GM21360 (cell line): ENCODE results near the gene CPTP.

Experiments
- ATAC-seq: cut with Tn5 transposase; IDR thresholded peaks from one replicate; pipeline ENCODE4 v1.9.1; 2021; ENCODE audit warnings: mild to moderate bottlenecking, moderate library complexity; ENCODE audit not compliant: unreplicated experiment

CPTP gene

DNA sequence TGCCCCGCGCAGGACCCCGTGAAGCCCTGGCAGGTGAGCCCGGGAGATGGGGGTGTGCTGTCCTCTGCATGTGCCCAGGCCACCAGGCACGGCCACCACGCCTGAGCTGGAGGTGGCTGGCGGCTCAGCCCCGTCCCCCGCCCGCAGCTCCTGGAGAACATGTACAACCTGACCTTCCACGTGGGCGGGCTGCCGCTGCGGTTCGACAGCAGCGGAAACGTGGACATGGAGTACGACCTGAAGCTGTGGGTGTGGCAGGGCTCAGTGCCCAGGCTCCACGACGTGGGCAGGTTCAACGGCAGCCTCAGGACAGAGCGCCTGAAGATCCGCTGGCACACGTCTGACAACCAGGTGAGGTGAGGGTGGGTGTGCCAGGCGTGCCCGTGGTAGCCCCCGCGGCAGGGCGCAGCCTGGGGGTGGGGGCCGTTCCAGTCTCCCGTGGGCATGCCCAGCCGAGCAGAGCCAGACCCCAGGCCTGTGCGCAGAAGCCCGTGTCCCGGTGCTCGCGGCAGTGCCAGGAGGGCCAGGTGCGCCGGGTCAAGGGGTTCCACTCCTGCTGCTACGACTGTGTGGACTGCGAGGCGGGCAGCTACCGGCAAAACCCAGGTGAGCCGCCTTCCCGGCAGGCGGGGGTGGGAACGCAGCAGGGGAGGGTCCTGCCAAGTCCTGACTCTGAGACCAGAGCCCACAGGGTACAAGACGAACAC lies 8.3 kb downstream of the CPTP start:
- no peak for ATAC-seq

DNA sequence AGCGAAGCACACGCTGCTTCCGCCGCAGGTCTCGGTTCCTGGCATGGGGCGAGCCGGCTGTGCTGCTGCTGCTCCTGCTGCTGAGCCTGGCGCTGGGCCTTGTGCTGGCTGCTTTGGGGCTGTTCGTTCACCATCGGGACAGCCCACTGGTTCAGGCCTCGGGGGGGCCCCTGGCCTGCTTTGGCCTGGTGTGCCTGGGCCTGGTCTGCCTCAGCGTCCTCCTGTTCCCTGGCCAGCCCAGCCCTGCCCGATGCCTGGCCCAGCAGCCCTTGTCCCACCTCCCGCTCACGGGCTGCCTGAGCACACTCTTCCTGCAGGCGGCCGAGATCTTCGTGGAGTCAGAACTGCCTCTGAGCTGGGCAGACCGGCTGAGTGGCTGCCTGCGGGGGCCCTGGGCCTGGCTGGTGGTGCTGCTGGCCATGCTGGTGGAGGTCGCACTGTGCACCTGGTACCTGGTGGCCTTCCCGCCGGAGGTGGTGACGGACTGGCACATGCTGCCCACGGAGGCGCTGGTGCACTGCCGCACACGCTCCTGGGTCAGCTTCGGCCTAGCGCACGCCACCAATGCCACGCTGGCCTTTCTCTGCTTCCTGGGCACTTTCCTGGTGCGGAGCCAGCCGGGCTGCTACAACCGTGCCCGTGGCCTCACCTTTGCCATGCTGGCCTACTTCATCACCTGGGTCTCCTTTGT lies 9.1 kb downstream of the CPTP start:
- no peak for ATAC-seq

DNA sequence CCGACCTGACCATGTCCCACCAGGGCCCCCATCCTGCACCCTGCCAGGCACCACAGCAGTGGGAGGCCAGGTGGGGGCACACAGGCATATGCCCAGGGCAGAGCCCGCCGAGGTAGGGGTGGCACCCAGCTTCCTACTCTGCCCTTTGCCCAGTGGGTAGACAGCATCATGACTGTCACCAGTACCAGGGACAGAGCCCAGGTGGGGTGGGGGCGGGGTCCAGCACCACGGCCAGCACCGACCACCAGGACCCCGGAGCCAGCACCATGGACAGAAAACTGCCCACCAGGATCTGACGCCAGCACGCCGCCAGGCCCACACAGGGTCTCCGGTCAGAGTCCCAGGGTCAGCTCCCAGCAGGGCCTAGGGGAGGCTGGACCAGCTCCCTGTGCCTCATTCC lies 10.2 kb downstream of the CPTP start:
- no peak for ATAC-seq

DNA sequence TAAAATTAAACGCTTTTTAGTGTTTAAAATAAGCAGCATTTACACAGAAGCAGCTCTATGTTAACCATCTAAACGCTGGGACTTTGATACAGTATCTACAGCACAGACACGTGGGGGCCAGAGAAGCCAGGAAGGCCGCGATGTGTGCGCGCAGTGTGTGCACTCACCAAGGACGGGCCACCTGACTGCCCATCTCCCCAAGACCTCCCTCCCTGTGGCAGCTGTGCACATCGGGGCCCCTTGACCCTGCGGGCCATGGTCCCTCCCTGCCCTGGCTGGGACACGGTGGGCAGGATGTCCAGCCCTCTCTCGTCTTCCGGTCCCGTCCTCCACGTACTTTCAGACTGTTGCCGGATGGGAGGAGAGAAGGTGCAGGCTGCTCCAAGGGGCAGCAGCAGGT lies 10.7 kb downstream of the CPTP start:
- no peak for ATAC-seq

DNA sequence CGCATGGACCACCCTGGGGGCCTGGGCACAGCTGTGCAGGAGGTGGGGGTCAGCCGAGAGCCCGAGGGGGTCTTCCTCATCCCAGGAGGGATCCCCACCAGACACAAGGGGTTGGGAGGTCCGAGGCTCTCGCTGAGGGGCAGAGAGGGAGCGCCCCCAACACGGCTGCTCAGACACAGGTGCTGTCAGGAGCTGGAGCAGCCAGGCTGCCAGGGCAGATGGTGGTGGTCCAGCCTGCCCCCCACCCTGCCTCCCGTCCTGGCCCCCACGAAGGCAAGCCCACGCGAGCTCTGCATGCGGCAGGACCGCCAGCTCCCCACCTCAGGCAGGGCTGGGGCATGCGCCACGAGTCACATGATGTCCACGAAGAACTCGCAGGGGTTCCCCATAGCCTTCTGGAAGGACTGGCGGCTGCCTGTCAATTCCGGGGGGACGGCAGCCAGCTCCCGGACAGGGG lies 11.2 kb downstream of the CPTP start:
- no peak for ATAC-seq

DNA sequence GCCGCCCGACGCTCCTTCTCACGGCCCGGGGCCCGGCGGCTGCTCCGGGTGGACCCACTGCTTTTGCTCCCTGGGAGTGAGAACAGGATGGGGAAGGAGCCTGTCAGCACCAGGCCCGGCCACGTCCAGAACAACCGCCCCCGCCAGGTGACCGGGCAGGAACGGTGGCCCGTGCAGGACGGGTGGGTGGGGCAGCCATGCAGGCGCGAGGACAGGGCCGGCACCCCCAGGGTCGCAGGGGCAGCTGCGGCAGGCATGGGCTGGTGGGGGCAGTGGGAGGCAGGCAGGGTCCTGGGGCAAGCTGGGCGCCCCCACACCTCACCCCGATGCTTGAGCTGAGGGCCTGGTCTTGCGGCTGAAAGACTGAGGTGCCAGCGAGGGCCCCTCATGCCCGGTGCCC lies 11.8 kb downstream of the CPTP start:
- no peak for ATAC-seq

DNA sequence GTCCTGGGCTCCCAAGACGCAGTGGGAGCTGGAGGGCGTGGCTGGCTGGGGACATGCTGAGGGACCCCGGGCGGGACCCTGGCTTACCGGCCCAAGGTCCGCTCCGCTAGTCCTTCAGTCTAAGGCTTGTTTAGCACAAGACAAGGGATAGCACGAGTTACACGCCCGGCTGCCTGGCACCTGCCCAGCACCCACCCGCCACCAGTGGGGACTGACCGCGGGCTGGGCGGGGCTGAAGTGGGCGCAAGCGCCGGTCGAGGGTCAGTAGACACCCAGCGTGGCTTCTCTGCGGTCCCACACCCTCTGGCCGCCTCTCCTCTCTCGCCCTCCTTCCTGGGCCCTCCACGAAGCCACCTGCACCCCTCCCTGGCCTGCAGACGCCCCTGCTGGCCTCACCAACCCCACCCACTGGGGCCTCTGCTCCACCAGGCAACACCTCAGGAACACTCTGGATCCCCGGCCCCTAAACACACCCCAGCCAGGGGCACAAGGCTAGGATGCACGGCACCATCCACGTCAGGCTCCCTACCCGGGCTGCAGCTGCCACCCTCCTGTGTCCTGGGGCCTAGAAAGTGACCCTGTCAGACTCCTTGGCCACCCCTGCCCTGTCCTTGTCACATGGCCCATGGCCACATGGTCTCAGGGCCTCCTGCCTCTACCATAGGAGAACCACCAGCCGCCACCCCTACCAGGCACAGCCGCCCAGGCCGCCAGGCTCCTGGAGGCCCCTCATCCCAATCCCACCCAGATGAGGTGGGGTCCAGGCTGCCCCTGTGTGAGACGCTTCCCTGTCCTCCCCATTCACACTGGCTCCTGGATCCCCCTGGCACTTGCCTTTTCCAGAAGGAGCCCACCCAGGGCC lies 12.6 kb downstream of the CPTP start:
- no peak for ATAC-seq

DNA sequence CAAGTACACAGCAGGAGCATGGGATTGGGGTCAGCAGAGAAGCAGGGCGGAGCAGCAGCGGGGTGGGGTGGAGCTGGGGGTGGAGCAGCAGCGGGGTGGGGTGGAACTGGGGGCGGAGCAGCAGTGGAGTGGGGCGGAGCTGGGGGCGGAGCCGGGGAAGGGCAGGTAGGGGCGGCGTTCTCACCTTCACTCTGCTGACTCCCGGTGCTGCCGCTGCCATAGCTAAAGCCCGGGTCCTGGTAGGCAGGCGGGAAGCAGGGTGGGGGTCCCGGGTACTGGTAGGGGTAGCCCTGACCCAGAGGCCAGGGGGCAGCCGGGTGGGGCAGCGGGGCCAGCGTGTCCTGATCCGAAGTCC lies 13.2 kb downstream of the CPTP start:
- no peak for ATAC-seq

DNA sequence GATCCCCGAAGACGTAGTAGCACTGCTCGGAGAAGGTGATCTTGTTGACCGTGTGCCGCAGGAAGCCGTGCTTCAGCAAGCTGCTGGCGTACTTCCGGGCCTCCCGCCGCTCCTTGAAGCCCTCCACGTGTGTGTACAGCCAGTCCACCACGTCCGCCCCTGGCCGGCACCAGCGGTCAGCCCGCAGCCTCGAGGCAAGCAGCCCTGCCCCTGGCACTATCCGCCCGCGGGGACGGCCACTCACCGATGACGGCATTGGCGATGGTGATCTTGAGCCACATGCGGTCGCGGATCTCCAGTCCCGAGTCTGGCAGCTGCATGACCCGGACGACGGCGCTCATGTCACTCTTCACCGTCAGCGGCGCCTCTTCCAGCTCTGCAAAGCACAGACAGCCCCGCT lies 13.7 kb downstream of the CPTP start:
- ATAC-seq: no peak

DNA sequence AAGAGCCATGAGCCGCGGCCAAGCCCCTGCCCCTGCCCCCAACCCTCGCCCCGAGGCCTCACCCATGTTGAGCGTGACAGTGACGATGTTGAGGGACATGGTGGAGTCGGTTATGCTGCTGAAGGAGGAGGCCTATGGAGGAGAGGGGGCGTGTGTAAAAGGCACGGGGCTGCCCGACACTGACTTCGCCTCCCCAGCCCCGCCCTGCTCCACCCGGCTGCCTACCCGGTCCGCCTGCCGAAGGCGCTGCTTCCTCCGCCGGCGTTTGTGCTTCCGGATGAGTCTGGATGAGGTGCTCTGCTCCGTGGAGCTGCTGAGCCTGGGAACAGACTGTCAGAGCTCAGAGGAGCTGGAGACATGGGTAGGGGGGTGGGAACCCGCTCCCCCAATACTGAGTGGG lies 15.6 kb downstream of the CPTP start:
- ATAC-seq: no peak

DNA sequence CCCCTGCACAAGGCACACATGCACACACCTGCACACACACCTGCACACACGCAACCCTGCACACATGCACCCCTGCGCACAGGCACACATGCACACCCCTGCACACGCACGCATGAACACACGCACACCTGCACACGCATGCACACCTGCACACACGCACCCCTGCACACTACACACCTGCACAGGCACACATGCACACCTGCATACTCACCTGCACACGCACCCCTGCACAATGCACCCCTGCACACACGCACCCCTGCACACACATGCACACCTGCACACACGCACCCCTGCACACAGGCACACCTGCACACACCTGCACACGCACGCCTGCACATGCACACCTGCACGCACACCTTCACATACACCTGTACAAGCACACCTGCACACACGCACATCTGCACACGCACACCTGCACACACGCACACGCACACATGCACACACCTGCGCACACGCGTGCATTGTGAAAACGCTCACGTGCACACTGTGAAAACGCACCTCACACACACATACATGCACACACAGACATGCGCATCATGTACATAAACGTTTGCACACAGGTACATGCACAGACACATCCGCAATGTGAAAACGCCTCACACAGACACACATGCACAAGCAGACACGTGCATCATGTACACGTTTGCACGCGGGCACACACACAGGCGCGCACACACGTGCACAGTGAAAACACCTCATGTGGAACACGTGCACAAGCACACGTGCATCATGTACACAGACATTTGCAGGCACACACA lies 16.4 kb downstream of the CPTP start:
- ATAC-seq: no peak

DNA sequence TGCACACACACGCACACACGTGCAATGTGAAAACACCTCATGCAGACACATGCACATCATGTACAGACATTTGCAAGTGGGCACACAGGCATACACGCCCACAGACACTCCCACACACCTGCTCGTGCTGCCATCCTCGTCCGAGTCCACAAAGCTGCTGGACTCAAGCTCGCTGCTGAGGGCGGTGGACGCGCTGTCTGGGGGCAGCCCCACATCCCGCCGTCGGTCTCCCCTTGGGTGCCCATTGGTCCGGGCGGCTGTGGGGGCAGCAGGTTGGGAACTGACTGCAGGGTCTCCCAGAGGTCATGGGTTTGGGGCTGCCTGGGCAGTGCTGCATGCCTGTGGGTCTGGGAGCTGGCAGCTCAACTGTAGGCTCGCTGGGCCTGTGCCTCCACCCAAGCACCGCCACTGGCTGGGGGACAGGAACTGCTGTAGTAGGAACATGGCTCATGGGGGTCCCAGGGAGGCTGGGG lies 17.0 kb downstream of the CPTP start:
- no peak for ATAC-seq

DNA sequence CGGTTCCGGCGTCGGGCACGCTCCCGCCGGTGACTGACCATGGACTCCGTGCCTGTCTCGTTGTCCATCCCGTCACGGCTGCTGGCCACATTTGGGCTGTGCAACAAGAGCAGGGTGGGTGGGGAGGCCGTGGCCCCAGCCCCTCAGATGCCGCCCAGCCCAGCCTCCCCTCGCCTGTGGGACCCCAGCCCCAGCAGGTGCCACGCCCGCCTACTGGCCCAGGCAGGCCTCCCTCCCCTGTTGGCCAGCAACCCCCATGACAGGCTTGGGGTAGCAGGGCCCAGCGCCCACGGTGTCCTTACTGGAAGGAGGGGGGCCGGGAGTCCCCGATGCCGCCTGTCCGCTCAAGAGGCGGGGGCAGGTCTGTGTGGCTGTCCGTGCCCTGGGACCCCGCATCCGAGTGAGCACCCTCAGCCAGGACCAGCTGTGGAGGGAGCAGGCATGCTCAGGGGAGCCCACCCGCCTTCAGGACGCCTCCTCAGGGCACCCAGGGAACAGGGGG lies 17.5 kb downstream of the CPTP start:
- ATAC-seq: no peak

DNA sequence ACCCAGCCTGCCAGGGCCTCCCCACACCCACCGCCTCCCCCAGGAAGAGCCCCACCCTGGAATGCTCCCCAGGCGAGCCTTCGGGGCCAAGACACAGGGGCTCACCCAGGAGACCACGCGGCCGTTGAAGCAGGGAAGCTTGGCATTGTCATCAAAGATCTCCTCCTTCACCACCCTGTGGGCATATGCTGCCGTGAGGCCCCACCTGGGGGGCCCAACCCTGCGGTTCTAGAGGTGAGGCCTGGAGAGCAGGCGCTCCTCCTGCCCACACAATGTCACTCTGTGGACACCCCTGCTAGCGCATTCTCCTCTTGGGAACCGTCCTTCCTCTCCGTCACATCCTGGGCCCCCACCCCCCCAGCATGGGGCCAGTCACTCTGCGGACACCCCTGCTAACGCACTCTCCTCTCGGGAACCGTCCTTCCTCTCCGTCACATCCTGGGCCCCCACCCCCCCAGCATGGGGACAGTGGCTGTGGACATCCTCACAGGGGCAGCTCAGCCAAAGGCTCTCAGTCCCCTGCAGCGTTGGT lies 18.0 kb downstream of the CPTP start:
- no peak for ATAC-seq

DNA sequence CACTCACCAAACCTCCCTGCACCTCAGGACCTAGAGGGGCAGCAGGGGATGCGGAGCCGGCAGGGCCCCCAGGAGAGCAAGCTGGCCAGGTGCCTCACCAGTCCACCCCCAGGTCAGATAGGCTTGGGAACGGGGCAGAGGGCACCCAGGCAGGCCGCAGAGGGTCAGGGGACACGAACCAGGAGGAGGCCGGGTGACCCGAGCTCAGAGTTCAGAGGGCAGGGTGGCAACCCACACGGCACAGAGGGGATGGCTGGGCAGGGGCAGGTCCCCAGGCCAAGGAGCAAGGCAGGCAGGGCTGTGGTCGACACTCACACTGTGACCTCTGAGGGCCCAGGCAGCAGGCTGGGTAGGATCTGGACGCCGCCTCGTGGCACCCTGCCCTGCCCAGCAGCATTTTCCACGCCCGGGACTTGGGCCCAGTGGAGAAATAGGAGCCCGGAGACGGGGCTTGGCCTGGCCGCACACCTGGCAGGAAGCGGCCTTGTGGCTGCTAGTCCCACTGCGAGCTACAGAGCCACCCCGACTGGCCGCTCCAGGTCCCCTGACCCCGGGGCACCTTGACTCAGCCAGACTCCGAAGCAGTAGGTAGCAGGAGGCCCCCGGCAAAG lies 19.3 kb downstream of the CPTP start:
- no peak for ATAC-seq

DNA sequence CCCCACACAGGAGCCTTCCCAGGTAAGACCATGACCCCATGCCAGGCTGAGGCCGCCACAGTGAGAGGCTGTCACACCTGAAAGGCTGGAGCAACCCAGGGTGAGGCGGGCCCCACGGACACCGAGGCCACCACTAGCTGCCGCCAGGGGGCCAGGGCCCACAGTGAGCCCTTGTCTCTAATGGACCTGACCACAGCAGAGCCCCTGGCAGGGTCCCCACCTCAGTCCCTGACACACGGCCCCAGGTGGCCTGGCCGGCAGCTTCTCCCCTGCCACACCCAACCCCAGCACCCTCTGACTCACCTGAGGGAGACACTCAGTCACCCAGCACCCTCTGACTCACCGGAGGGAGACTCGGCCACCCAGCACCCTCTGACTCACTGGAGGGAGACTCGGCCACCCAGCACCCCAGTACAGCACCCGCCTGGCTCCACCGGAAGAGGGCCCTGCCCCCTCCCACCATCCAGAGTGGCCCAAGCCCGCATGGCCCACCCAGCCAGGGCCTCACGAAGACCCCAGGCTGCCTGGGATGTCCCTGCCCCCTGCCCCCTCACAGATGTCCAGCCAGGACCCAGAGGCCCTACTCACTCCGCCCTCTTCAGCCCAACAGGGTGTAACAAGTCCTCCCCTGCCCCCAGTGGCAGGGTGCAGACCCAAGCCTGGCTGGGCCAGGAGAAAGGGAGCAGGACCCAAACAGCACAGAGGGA lies 20.2 kb downstream of the CPTP start:
- no peak for ATAC-seq

DNA sequence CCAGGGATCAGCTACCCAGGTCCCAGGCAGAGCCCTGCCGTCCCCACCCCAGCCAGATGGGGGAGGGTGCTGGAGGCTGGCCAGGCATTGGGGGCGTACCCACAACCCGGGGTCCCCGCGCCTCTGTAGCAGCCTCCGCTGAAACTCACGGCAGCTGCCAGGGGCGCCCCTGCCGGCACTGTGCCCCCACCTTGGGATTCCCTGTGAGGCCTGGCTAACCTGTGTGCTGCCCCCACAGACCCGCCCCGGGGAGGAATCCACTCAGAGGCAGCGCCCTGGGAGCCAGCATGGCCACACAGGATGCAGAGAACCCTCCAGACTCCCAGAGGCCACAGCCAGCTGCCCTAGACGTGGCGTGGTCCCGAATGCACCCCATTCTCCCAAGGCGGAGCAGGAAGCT lies 20.8 kb downstream of the CPTP start:
- no peak for ATAC-seq

DNA sequence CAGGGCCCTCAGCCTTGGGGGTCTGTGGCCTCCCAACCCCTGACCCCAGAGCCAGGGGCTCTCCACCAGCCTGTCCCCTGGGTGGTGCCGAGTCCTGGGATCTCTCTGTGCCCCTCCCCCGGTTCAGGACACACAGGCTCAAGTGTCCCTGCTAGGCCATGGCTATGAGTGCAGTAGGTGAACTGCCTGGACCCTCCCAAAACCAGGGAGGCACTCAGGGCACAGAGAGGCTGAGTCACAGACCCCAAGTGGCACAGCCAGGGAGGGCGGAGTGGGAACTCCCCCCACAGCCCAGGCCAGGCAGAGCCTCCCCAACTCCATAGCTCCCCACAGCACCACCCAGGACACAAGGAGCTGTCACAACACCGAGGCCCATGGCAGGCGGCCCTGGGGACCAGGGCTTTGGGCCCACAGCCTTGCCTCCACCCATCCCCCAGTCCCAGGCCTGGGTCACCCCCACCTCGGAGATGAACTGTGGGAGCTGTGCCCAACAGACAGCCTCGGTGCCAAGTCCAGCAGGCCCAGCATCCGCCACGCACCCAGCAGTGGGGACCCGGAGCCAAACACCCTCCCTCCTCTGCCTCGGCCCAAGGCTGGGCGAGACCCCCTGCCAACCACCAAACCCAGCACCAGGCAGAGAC lies 21.4 kb downstream of the CPTP start:
- no peak for ATAC-seq

DNA sequence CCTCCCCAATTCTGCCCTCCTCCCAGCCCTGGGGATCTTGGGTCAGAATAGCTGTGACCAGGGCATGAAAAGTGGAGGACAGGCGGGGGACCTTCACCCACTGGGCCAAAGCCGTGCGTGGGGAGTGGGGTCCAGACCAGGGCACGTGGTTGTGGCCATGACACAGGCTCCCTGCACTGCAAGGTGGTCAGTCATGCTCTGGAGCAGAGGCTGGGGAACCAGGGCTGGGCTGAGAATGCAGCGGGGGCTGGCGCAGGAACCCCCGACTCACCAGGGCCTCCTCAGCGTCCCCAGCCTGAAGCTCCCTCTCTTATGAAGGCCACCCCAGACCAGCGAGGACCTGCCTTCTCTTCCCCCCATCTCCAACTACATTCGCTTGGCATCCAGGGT lies 21.9 kb downstream of the CPTP start:
- ATAC-seq: no peak
